Heart left ventricle (tissue), 16 donors: ENCODE measurements around the gene ZSWIM4. TPM values are rescaled to one million over a fixed set of nuclear protein-coding genes. Genes with fewer than 3 reads are reported as not detected.

ENCODE experiments used
- ATAC-seq, 4 donors: fragments of 200-7000 bp; cut with Tn5 transposase; one replicate each; pipeline ENCODE4 v1.9.1; 2020 to 2022; ENCODE audit warnings: moderate library complexity in 4 of 4, mild to moderate bottlenecking in 3 of 4, moderate number of reproducible peaks in 1 of 4
- DNase-seq, 5 donors: peaks; one replicate each; pipeline ENCODE4 v3.0.0-alpha.2; 2020
- H3K27ac ChIP-seq, 12 donors: fragments of 200-600 bp; sonication (generic) in 4 of 12; one replicate each; pipeline versions ENCODE4 v1.5.0 to v1.8.0; 2016 to 2022; ENCODE audit warnings: mild to moderate bottlenecking in 2 of 12
- H3K27me3 ChIP-seq, 9 donors: fragments of 200-600 bp; sonication (generic) in 2 of 9; one replicate each; pipeline versions ENCODE4 v1.5.1 to v1.8.0; 2016 to 2022; ENCODE audit warnings: mild to moderate bottlenecking in 3 of 9
- H3K36me3 ChIP-seq, 9 donors: fragments of 200-600 bp; sonication (generic) in 2 of 9; one replicate each; pipeline versions ENCODE4 v1.5.0 to v1.8.0; 2018 to 2022; ENCODE audit warnings: mild to moderate bottlenecking in 2 of 9
- H3K4me1 ChIP-seq, 12 donors: fragments of 200-600 bp; sonication (generic) in 4 of 12; one replicate each; pipeline versions ENCODE4 v1.5.0 to v1.8.0; 2016 to 2022; ENCODE audit warnings: mild to moderate bottlenecking in 3 of 12
- H3K4me3 ChIP-seq, 12 donors: fragments of 200-600 bp; sonication (generic) in 4 of 12; one replicate each; pipeline versions ENCODE4 v1.5.0 to v1.8.0; 2017 to 2022; ENCODE audit warnings: mild to moderate bottlenecking in 9 of 12, moderate library complexity in 4 of 12
- H3K9me3 ChIP-seq, 12 donors: fragments of 200-600 bp; sonication (generic) in 4 of 12; one replicate each; pipeline versions ENCODE4 v1.5.0 to v1.8.0; 2016 to 2022; ENCODE audit warnings: mild to moderate bottlenecking in 1 of 12
- CTCF ChIP-seq, 12 donors: fragments of 200-600 bp; sonication (generic) in 4 of 12; IDR thresholded peaks; one replicate each; pipeline versions ENCODE4 v1.5.0 to v1.8.0; 2018 to 2022; ENCODE audit warnings: antibody characterized with exemption in 12 of 12, mild to moderate bottlenecking in 5 of 12
- POLR2A ChIP-seq, 2 donors: fragments of 450-650 bp; IDR thresholded peaks; one replicate each; pipeline ENCODE4 v1.6.1; 2017; ENCODE audit warnings: antibody characterized with exemption in 2 of 2, mild to moderate bottlenecking in 2 of 2, moderate library complexity in 2 of 2
- WGBS, 4 donors: extraction: QIAGEN DNeasy Blood & Tissue Kit in 2 of 4; methylation state at CpG; one replicate each; pipeline versions ENCODE4 v1.1.5 to v1.1.7; 2013 to 2018; 5-methylcytosine and 5-hydroxymethylcytosine counted together
- intact Hi-C, 10 donors: fragments of 100-400 bp; cut with DNase I; formaldehyde crosslinking; loops; one replicate each; pipeline versions ENCODE4 v1.11.1 to v1.14.2; 2022
- long read RNA-seq, 3 donors: library from polyadenylated mRNA; unstranded; transcript quantifications; one replicate each; pipeline ENCODE4 v2.0.0, GENCODE V29; 2020 to 2021
- polyA plus RNA-seq, 2 donors: library from polyadenylated mRNA; stranded (reverse); fragments of 200-250 nt; gene quantifications; one replicate each; pipeline ENCODE4 v1.2.3, GENCODE V29; 2013
- total RNA-seq, 9 donors: library from RNA; depleted of rRNA in 2 of 9; stranded (reverse); fragments of >200 nt in 2 of 9; fragmentation: NEBNext Ultra II Directional in 3 of 9; extraction: Animal tissue kit (Norgen Biotek cat#: 25700) in 3 of 9; gene quantifications; one replicate each; pipeline versions ENCODE4 v1.1.0 to v1.2.4, GENCODE V29; 2016 to 2023
- donor health status: ischemic (EF 13 %, LVEDD 7.1; RV severe dilation, severe dysfunction).
- donor health status: healthy with polysubstance abuse.
- donor health status: DM: no; HTN: yes; CAD: no.
- donor health status: DM: no; HTN: no; CAD: no.
- donor health status: ischemic (EF 25% LVEDD 6.9; RV normal size, moderate dysfunction).
- donor health status: ischemic (EF 25% LVEDD 5.7; RV mildly dilated, moderate dysfunction).
- donor health status: healthy.
- donor health status: DM: yes; HTN: yes; CAD: no.
- donor health status: ischemic (EF 35%, LVEDD 5.7; RV mildly dilated, moderate dysfunction).
- donor health status: nonischemic (EF 11% LVEDD 7.7; RV severe dilation, severe dysfunction).
- donor health status: DM: yes; HTN: yes; CAD: no.
- donor health status: PGD.
- donor health status: ischemic (EF 29% LVEDD 5.4; RV normal size, mild dysfunction).
- donor health status: nonischemic (EF 23%, LVEDD 6.1; RV moderate dilation, normal function).

Gene ZSWIM4
- total RNA-seq (10 to 100 TPM in 1 of 9 donors, 1 to 10 TPM in 8; 2.0 to 10.9 (median 3.4) TPM), polyA plus RNA-seq (1 to 10 TPM; 1.3 to 2.7 TPM)
- long read RNA-seq, donor 1, partial matches to known transcripts = 2 of 3 reads
- long read RNA-seq, donor 1, other reads (novel, unspliced or antisense) = 1 of 3 reads
- long read RNA-seq, donor 2, partial matches to known transcripts = 1 of 1 reads
- long read RNA-seq, donor 2, other reads (novel, unspliced or antisense) = 0 of 1 reads
- long read RNA-seq, donor 3, partial matches to known transcripts = 2 of 2 reads
- long read RNA-seq, donor 3, other reads (novel, unspliced or antisense) = 0 of 2 reads

- peaks cover 0 to 5% (median 0%) of the 10 kb centered on the region in 9 donors for H3K36me3 ChIP-seq
- 1 to 4% (median 2%) methylated on average over 12 to 71 of the region's 71 CpGs for WGBS, 4 donors
- no peaks in the 10 kb centered on the region for H3K9me3 ChIP-seq
- H3K4me1 ChIP-seq = peaks cover 0 to 38% (median 21%) of the 10 kb centered on the region in 12 donors
- DNase-seq (peak; percentile 99 to 100 (median 100)), ATAC-seq (peak; percentile 96 to 99 (median 98))
- TF ChIP-seq POLR2A (IDR thresholded peaks at IDR 0.05) (peak in 1 of 2 donors; percentile 48), CTCF (IDR thresholded peaks at IDR 0.05) (peak in 1 of 12 donors; percentile 11)
- intact Hi-C loops = loop anchor here in 8 of 10 donors (5.0 kb wide), 4 partner anchors 32 to 67 kb away; no protein-coding TSS in a partner anchor
- peak within 1 kb of the TSS; percentile 78 to 95 (median 90) for H3K27ac ChIP-seq
- no peaks in the 10 kb centered on the region for H3K27me3 ChIP-seq
- peak within 1 kb of the TSS; percentile 55 to 92 (median 80) for H3K4me3 ChIP-seq
These were observed at the start of gene ZSWIM4 for GRCh38 chr19:13794757-13795589. Gene ZSWIM4, plus strand, starts transcription at chr19:13795443. Its CDS starts 206 bp downstream, at chr19:13795649.

DNA sequence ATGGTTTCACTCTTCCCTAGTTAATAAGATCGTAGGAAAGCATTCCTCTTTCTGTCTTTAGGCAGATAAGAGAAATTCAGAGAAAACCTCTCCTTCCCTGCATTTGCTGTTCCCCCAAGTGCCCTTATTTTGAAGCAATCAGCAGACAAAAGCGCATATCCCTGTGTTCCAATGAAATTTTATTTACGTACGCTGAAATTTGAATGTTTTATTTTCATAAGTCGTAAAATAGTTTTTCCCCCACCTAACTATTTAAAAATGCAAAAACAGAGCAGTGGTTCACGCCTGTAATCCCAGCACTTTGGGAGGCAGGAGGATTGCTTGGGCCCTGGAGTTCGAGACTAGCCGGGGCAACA is 48.2 kb upstream of the ZSWIM4 start:
- Histone ChIP-seq H3K36me3 (peaks cover 0 to 12% (median 7%) of the 10 kb centered on the region in 9 donors), H3K9me3 (peaks cover 0 to 7% (median 0%) of the 10 kb centered on the region in 12 donors), H3K4me1 (peaks cover 0 to 31% (median 15%) of the 10 kb centered on the region in 12 donors), H3K27ac (peak overlapping the region in 8 of 12 donors; percentile 58 to 97 (median 89)), H3K27me3 (no peaks in the 10 kb centered on the region), H3K4me3 (peak overlapping the region in 10 of 12 donors; percentile 79 to 97 (median 91))
- WGBS, 4 donors = 90 to 91% (median 91%) methylated on average over 8 of the region's 8 CpGs
- no peak for TF ChIP-seq POLR2A (IDR thresholded peaks at IDR 0.05)
- TF ChIP-seq CTCF (IDR thresholded peaks at IDR 0.05) = no peak
- no peak for DNase-seq
- no peak for ATAC-seq
- intact Hi-C loops = no loop called here

GRCh38 chr19:13748169-13748828 is 46.9 kb upstream of the ZSWIM4 start:
- WGBS, 4 donors = 2 to 3% (median 2%) methylated on average over 25 of the region's 25 CpGs
- intact Hi-C loops = no loop called here
- peak in 1 of 4 donors; percentile 25 for ATAC-seq

More at GRCh38 chr19:13748169-13748828, 46.9 kb upstream of the ZSWIM4 start:
- peak in 1 of 5 donors; percentile 38 for DNase-seq
- Histone ChIP-seq H3K27me3 (no peaks in the 10 kb centered on the region), H3K36me3 (peaks cover 0 to 24% (median 19%) of the 10 kb centered on the region in 9 donors), H3K4me1 (peaks cover 0 to 31% (median 15%) of the 10 kb centered on the region in 12 donors), H3K9me3 (peaks cover 0 to 7% (median 0%) of the 10 kb centered on the region in 12 donors), H3K4me3 (peak overlapping the region; percentile 49 to 97 (median 91)), H3K27ac (peak overlapping the region; percentile 62 to 97 (median 89))
- no peak for TF ChIP-seq POLR2A (IDR thresholded peaks at IDR 0.05)
- no peak for TF ChIP-seq CTCF (IDR thresholded peaks at IDR 0.05)
